NCI-H1092 (cell line): ENCODE measurements around the gene REC114.

Experiments
- DNase-seq: peaks from one replicate; lab custom pipeline; 2025; lab: John Stamatoyannopoulos, UW

The REC114 gene

DNA sequence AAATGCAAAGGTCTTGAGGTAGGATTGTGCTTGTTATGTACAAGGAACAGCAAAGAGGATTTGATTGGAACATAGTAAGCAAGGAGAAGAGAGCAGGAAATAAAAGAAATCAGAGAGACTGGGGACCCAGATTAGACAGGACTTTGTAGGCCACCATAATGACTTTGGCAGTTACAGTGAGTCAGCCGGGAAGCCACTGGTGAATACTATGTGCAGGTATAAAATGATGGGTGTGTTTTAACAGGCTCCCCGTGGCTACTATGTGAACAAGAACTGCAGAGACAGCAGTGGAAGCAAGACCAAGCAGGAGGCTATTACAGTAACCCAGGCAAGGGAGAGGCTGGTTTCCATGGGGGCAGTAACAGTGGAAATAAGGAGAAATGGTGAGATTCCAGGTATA lies 135.1 kb downstream of the REC114 start:
- no peak for DNase-seq

DNA sequence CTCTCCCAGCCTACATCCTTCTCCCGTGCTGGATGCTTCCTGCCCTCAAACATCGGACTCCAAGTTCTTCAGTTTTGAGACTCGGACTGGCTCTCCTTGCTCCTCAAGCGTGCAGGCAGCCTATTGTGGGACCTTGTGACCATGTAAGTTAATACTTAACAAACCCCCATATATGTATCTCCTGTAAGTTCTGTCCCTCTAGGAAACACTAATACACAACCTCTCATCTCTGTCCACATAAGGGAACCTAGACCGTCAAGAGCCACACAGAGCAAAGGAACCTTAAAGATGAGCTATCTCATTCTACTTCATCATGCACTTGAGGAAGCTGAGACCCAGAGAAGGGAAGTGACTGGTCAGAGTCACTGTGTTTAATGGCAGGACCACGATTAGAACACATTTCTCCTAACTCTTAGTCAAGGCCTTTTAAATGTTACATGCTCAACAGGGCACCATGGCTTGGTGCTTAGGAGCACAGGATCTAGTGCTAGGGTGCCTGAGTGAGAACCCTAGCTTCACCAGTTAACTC lies 140.0 kb downstream of the REC114 start:
- DNase-seq = no peak

DNA sequence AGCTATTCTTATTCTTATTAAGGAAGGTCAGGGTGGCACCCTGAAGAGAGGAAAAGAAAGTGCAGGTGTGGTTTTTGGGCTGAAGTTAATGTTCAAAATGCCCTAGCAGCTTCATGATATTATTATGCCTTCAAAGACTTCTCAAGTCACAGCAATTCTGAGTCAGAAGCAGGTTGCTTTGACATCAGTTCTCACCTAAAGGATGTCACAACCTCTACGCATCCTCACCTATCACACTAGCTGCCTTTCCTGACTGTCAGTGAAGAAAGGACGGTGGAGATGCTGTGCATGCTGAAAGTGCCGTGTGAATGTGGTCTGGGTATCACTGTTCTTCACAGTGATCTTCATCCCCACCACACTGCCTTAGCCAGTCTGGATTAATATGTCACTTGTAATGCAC lies 140.6 kb downstream of the REC114 start:
- DNase-seq = no peak

DNA sequence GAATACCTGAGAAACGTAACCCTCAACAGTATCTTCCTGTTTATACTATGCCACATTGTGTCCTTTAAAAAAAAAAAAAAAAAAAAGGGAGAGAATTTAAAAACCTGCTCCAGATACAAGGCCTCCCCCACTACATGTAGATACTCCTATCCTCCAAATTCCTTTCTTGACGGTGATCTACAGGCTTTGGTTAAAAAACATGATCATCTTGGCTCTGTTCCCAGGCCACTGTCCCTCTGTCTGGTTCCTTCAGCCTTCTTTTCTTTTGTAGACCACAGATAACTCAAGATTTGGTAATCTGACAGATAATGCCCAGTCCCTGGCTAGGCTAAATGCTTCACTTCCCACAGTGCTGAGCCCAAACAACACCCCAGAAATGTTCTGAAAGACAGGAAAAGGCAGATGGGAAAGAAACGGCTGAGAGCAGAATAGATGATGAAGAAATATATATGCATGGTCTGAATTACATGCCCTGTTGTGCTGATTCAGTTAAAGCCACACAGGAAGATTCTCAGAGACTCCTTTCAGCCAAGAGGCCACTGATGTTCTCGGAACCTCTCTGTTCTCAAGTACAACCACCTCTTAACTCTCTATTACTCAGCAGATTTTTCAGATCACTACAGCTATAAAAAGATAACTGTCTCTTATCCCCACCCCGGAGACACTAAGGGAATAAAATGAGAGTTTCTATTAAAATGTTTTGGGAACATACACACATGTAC lies 141.9 kb downstream of the REC114 start:
- no peak for DNase-seq

DNA sequence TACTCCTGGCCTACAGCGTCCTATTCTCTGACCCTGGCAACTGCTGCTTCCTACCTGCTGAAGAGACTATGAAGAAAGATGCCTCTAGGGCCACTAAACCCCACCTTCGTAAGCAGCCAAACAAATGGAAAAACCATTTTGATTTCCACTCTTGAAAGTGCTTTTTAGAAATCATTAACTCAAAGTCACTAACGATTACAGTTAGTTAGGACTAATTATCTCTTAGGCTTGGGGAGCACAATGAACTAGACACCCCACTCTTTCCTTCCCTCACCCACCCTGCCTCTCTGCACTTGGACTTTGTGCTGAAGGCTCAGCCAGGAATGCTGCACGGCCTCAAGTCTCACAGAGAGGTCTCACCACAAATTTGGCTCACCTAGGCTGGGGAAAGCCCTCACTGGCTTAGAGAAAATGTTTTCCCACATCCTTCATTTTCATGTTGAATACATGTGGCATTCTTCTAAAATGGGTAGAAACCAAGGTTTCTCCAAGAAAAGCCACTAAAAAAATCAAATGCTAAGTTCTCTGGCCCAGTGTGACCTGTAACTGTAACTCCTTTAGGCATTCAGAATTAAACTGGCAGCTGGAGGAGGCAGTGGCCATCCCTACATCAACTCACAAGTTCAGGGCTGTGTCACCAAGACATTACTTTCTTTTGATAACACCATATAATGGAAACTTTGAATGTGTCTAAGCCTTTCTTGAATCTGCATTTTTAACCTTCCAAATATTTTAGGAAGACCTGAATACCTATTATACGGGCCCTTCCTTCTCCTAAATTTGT lies 143.1 kb downstream of the REC114 start:
- no peak for DNase-seq

DNA sequence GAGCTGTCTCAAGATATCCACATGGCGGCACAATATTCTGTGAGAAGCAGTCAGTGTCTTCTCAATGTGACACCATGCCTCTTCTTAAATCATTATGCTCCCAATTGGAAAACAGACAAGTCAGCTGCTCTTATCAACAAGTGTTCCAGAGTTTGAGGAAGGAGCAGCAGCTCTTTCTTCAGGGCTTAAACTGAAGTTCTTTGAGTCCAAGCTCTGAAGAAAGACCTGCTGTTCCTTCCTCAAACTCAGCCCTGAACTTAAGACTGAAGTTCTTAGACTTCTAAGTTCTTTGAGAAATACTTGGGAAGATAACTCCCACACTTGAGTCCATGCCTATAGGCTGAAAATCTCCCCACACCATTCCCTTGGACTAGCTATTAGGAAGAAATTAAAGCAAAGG lies 146.8 kb downstream of the REC114 start:
- DNase-seq = no peak

DNA sequence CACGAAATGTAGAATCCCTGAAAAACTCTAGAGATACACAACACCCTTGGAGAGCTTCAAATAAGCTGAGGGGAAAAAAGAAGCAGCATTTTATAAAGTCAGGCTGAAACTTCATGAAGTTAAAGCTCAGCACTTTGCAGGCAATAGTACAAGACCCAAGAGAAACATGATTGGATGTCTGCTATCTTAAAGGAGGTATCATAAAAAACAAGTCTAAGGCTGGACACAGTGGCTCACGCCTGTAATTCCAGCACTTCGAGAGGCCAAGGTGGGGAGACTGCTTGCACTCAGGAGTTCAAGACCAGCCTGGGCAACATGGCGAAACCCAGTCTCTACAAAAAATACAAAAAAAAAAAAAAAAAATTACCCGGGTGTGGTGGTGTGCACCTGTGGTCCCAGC lies 147.3 kb downstream of the REC114 start:
- DNase-seq = no peak

DNA sequence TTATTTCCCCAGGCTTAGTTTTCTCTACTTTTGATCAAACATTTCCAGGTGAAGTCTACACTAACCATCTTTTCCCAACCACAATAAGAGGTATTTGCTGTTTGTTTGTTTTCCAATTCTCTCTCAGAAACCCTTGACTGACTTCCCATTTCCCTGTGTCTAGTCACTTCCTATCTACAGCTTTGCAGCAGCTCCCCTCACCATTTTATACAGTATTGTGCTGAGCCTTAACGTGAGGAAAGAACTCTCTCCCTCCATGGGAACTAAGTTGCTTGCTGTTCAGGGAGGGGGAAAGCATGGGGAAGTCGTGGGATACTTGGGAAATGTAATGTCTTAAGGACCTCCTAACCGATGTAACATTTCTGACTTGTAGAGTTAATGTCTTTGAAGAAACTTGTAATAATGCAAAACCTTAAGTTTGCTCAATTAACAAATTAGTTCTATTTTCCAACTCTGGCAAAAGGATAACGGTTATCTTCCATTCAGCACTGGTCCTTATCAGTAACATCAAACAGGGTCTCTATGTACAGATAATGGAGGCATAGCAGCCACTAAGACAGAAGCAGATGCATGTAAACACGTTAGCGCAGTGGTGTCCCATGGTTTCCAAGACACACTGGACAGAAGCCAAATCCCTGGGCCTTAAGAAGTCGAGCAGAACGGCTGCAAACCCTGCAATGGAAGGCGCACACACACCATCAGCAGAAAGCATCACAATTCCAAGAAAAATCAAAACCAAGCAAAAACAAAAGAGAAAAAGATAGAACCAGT lies 150.5 kb downstream of the REC114 start:
- peak; percentile 29 for DNase-seq

DNA sequence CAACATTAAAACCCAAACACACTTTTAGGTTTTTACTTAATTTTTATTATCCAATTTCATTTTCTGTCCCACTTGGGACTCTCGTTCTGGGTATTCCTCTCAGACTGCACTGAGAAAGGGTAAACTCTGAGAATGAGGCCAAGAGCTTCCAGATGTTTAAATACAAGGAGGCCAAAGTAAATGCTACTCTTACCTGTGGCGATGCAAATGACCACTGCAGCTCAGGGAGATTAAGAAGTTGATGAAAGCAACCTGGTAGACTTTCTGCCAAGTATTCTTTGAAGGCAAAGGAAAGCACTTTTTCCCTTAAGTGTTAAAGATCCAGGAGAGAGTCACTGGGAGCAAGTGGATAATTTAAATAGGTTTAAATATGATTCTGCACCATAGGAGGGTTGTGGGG lies 151.1 kb downstream of the REC114 start:
- DNase-seq = no peak

DNA sequence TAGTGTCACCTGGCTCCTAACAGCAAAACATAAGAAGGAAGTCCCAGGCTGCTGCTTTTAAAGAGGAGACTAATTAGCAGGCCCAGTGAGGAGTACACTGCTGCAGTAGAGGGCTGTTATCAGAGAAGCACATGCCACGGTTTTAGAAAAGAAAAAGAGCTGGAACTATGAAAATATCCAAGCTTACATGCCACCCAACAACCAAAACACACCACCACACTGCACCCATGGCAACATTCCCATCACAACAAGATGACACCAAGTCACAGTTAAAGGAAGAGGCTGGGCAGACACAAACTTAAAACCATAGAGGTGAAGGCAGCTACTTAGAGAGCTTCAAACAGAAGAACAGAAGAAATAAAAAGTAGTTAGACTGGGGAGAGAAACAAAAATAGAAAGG lies 153.2 kb downstream of the REC114 start:
- no peak for DNase-seq

DNA sequence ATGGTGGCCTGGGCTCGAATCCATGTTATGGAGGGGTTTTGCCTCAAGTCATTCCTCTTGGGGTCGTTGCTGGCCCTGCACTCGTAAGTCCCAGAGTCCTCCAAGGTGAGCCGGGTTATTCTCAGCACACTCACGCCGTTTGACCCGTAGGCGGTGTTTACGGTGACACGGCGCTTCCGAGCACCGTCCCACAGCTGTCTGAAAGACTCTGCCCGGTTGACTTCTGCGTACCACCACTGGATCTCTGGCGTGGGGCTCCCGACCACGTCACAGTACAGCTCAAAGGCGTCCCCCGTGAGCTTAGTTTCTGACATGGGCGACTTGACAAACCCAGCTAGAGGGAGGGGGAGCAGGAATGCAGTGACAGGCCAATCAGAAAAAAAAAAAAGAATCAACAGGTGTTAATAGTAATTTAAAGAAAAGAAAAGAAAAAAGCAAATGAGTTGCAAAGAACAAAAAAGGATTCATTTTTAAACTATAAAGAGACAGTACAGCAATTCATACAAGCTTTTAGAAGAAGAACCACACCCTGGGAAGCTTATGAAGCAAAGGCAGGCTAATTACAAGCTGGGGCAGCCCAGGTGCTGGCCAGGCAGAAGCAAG lies 154.2 kb downstream of the REC114 start:
- no peak for DNase-seq

DNA sequence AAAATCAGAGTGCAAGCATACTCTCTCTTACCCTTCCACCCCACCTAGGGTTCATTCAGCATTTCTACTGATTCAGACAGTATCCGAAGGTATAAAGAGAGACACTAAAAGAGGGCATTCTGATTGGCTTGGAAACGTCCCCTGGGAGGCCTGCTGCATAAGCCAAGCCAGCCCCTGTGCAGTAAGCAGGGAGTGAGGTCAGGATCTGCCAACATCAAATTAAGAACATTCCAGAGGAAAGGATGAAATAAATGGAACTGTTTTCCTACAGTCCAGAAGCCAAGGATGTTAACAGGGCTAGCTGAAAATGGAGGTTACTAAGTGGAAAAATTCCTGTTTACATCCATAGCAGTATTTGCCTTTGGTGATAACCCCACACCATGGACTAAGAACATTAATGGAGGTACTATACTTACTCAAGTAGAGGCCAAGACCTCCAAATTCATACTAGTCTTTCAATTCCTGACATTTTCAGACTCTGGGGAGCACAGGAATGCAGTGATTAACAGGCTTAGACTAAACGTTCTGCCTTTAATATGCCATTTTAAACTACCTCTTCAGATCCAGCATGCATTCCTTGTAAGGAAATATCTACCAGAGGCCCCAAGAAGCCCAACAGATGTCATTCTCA lies 155.7 kb downstream of the REC114 start:
- DNase-seq = no peak

DNA sequence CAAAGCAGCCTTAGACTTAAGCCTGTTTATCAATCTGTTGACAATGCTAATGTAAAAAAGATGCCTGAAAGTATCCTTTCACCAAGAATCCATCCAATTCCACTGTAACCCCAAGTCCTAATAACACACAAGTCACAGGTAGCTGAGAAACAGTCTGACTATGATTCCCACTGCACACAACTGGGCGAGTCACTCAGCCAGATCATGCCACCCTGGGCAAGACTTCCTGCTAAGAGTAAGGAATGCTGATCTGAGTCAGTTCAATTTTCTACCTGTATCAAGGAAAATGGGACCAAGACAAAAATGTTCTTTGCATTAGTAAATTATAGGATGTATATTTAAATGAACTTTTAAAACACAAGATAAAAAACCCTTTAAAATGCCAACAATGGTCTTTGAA lies 157.0 kb downstream of the REC114 start:
- DNase-seq = no peak

DNA sequence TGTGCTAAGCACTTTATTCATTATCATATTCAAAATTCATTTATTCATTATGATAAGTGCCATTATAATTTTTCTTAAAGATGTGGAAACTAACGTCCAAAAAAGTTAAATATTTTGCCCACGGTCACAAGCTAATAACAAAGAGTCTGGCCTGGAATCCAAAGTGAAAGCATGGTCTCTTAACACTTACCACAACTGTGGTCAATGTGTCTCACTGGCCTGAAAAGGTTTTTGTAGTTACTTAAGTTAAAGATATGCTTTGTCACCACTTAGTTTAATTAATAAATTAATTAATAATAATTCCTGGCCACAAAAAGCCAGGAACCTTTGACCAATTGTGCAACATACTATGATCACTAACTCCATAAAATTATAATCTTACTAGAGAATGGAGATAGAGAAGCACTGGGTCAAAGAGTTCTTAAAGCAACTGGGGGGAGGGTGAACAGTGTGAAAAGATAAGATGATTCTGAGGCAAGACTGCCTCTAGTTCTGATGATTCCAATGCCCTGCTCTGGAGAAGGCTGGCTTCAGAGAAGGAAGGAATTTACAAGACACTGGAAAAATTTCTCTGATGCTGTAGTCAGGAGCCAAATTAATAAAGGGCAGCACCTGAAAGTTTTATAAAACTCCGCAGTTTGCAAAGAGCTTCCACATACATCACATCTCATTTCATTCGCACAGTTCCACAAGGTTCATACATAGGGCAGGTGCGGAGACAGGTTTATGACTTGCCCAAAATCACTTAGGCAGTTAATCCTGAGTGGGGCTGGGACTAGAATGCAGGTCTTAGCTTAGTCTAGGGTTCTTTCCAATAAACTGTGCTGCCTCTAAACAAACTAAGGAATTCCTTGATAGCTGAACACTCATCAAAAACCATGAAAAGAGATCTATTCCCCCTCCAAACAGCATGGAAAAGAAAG lies 157.7 kb downstream of the REC114 start:
- DNase-seq = no peak

DNA sequence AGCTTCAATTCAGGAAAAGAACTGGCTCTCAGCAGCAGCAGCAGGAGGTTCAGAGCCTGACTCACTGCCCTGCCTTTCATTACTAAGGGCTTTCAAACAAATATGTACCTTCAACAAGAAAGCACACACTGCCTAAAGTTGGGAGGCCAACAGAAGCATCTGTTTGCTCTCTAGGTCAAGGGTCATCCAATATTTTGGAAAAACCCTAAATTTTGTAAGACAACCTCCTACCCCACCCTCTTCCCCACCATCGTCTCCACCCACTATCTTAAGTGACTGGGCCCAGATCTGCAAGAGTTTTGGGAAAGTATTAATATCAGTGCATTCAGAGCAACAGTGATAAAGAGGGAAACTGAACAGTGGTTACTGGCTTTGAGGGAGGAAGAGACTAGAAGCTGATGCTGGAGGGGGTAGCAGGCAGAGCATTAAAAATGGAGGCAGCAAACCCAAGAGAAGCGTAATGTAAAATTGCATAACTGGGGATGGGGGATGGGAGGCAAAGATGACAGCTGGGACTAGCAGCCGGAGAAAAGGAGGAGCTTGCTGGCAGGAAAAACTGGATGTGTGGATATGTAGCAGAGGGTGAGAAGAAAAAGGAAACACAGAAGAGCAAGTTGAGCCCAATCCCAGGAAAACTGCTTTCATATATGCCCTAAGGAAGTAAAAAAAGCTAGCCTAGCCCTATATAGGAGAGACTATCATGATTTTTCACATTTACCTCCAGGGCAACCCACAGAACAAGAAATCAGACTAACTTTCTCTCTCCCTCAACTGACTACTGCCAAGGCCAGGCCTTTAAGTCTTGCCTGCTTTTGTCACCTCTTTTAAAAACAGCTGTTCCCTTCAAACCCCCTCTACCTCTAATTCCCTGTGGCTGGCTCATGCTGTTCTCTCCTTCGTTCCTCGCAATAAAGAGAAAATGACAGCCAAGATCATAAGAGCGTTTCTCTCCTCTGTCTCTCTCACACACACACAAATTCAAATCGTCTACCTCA lies 158.8 kb downstream of the REC114 start:
- no peak for DNase-seq

DNA sequence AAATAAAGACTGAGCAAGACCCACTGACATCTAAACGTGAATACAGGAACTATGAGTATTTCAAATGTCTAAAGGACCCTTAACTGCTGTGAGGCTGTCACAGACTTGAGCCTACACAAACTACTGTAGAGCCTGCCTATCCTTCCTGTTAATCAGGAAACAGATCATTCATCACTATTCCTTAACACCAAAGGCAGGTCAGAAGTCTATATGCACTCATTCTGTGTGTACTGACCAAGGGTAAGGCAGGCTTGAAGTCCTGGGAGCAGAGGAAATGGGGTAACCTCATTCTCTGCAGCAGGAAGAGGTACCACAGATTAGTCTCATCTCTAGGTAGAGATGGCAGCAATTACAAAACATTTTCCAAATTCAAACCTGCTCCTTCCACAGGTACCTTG lies 159.5 kb downstream of the REC114 start:
- no peak for DNase-seq

DNA sequence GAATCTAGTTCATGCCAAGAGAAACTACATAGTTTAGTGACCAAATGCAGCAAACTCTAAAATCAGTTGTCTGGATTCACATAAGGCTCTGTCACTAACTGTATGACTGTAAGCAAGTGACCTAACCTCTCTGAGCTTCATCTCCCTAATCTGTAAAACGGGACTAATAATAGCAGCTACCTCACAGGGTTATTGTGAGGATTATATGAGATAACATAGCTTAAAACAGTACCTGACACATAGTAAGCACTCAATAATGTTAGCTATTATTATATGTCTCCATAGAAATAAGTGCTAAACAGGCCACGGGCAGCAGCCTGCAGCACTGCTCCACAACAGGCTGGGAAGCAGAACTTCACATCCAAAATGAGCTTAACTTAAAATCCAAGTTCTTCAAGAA lies 160.0 kb downstream of the REC114 start:
- DNase-seq = no peak

DNA sequence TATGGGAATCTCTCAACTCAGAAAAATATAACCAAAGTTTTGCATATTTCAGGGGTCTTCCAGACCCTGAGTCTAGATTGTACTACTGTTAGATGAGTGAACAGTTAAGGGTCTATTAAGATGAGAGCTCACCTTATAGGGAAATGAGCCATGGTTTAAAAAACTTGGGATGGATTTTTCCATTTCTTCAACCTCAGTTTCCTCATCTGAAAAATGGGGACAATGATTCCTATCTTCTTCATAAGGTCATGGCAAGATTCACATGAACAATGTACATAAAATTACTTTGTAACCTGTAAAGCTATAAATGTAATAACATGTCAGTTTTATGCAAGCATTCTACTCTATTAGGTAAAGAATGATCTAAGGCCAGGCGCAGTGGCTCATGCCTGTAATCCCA lies 161.5 kb downstream of the REC114 start:
- DNase-seq = no peak

DNA sequence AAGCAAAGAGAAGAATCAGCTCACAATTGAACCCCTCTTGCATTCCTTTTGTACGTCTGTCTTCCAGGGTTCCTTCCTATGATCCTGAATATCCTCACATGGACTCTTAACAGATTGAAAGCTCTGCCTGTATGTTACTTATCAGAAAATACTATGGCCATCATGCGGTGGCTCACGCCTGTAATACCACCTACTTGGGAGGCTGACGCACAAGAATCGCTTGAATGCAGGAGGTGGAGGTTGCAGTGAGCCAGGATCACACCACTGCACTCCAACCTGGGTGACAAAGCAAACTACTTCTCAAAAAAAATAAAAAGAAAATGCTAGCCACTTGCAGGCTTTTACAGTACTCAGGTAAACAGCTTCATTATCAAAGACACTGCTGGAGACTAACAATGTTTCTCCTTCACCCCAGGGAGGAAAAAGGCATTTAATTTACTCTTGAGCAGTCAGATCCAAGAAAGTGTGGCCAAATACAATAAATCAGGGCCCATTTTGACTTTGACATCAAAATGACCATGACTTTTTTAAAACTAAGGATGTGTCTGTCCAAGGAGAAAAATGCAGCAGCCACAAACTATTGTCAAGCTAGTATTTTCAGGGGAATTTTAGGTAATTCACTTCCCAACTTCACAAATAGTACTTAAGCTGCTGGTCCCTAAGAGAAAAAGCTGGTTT lies 162.9 kb downstream of the REC114 start:
- no peak for DNase-seq
